Right atrium auricular region (tissue), 2 donors: ENCODE results near the gene NRG3. TPM values are rescaled to one million over a fixed set of nuclear protein-coding genes. Genes with fewer than 3 reads are reported as not detected.

Source experiments
- DNase-seq: peaks from one replicate; pipeline ENCODE4 v3.0.0-alpha.2; 2019; ENCODE audit warnings: low spot score
- H3K27ac ChIP-seq, 2 donors: fragments of 200-600 bp; sonication (generic); 1 replicate in 1 of 2; 2 replicates in 1 of 2; pipeline ENCODE4 v1.5.1; 2016 to 2019
- H3K27me3 ChIP-seq, 2 donors: fragments of 200-600 bp; sonication (generic); one replicate each; pipeline versions ENCODE4 v1.5.1 to v1.6.0; 2017 to 2019
- H3K36me3 ChIP-seq: fragments of 200-600 bp; sonication (generic); one replicate; pipeline ENCODE4 v1.5.1; 2016
- H3K4me1 ChIP-seq, 2 donors: fragments of 200-600 bp; sonication (generic); one replicate each; pipeline versions ENCODE4 v1.5.1 to v1.6.0; 2017 to 2019
- H3K4me3 ChIP-seq, 2 donors: fragments of 200-600 bp; sonication (generic); 1 replicate in 1 of 2; 2 replicates in 1 of 2; pipeline ENCODE4 v1.5.1; 2017 to 2019; ENCODE audit warnings: mild to moderate bottlenecking in 1 of 2, moderate library complexity in 1 of 2
- H3K9me3 ChIP-seq, 2 donors: fragments of 200-600 bp; sonication (generic); one replicate each; pipeline ENCODE4 v1.5.1; 2019
- total RNA-seq, 2 donors: library from RNA; depleted of rRNA; stranded (reverse); fragments of >200 nt; gene quantifications; one replicate each; pipeline ENCODE4 v1.1.0, GENCODE V29; 2016
- TF ChIP-seq, protein P1 (sequence below), 2 donors: fragments of 200-600 bp; sonication (generic); IDR thresholded peaks; one replicate each; pipeline ENCODE4 v1.5.1; 2019; ENCODE audit warnings: antibody characterized with exemption in 2 of 2

NRG3 gene
- total RNA-seq, 2 donors from 2014 or later = 0.70 to 1.4 TPM

DNA sequence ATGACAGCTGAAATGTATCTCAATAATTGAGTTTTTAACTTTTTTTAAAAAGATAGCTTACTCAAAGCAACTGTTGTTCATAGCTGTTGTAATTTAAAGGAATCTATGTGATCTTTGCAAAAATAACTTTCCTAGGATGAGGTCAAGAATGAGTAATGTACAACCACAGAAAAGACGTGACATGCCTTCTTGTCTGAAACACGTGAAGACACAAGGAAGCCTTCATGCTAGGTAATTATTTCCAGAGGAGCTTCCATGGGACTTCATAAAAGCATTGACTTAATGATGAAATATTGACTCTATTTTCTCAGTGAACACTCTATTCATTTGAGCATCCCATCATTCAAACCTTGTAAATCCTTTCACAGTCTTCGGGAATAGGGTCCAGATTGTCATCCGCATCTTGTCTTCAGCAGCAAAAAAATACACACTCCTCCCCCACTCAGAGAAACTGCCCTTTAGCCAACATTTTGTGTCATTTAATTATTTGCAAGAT, 528.0 kb downstream of the NRG3 start:
- TF ChIP-seq, protein P1, sequence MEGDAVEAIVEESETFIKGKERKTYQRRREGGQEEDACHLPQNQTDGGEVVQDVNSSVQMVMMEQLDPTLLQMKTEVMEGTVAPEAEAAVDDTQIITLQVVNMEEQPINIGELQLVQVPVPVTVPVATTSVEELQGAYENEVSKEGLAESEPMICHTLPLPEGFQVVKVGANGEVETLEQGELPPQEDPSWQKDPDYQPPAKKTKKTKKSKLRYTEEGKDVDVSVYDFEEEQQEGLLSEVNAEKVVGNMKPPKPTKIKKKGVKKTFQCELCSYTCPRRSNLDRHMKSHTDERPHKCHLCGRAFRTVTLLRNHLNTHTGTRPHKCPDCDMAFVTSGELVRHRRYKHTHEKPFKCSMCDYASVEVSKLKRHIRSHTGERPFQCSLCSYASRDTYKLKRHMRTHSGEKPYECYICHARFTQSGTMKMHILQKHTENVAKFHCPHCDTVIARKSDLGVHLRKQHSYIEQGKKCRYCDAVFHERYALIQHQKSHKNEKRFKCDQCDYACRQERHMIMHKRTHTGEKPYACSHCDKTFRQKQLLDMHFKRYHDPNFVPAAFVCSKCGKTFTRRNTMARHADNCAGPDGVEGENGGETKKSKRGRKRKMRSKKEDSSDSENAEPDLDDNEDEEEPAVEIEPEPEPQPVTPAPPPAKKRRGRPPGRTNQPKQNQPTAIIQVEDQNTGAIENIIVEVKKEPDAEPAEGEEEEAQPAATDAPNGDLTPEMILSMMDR (IDR thresholded peaks at IDR 0.05) = no peak

GRCh38 chr10:82409671-82410070, 534.7 kb downstream of the NRG3 start:
- H3K27me3 ChIP-seq = no peaks in the 10 kb centered on the region
- H3K36me3 ChIP-seq = no peaks in the 10 kb centered on the region
- TF ChIP-seq, protein P1 (IDR thresholded peaks at IDR 0.05) = no peak
- no peak overlapping the region for H3K4me3 ChIP-seq
- no peaks in the 10 kb centered on the region for H3K4me1 ChIP-seq
- no peak for DNase-seq
- no peaks in the 10 kb centered on the region for H3K9me3 ChIP-seq
- H3K27ac ChIP-seq = no peak overlapping the region

More for the DNA sequence above, 528.0 kb downstream of the NRG3 start:
- Histone ChIP-seq H3K9me3 (no peaks in the 10 kb centered on the region), H3K4me1 (no peaks in the 10 kb centered on the region), H3K4me3 (no peak overlapping the region), H3K36me3 (no peaks in the 10 kb centered on the region), H3K27ac (no peak overlapping the region), H3K27me3 (no peaks in the 10 kb centered on the region)
- no peak for DNase-seq

- Histone ChIP-seq H3K27me3 (no peaks in the 10 kb centered on the region), H3K4me3 (no peak overlapping the region), H3K9me3 (no peaks in the 10 kb centered on the region), H3K27ac (no peak overlapping the region), H3K36me3 (no peaks in the 10 kb centered on the region), H3K4me1 (no peaks in the 10 kb centered on the region)
- no peak for DNase-seq
- TF ChIP-seq, protein P1 (IDR thresholded peaks at IDR 0.05) = no peak
Observed at GRCh38 chr10:82411416-82411815, 536.4 kb downstream of the NRG3 start.

GRCh38 chr10:82420001-82420400, 545.0 kb downstream of the NRG3 start:
- no peaks in the 10 kb centered on the region for H3K27me3 ChIP-seq
- TF ChIP-seq, protein P1 (IDR thresholded peaks at IDR 0.05) = no peak
- no peak overlapping the region for H3K4me3 ChIP-seq
- H3K27ac ChIP-seq = no peak overlapping the region
- no peaks in the 10 kb centered on the region for H3K9me3 ChIP-seq
- DNase-seq = no peak
- H3K36me3 ChIP-seq = no peaks in the 10 kb centered on the region
- H3K4me1 ChIP-seq = no peaks in the 10 kb centered on the region

GRCh38 chr10:82429302-82429701, 554.3 kb downstream of the NRG3 start:
- H3K9me3 ChIP-seq = peaks cover 5 to 29% of the 10 kb centered on the region in 2 donors
- no peak overlapping the region for H3K4me3 ChIP-seq
- H3K27ac ChIP-seq = no peak overlapping the region
- no peak for DNase-seq
- no peaks in the 10 kb centered on the region for H3K36me3 ChIP-seq
- TF ChIP-seq, protein P1 (IDR thresholded peaks at IDR 0.05) = no peak
- H3K27me3 ChIP-seq = no peaks in the 10 kb centered on the region
- no peaks in the 10 kb centered on the region for H3K4me1 ChIP-seq

GRCh38 chr10:82438277-82438676, 563.3 kb downstream of the NRG3 start:
- TF ChIP-seq, protein P1 (IDR thresholded peaks at IDR 0.05) = no peak
- DNase-seq = no peak
- H3K27ac ChIP-seq = no peak overlapping the region
- H3K9me3 ChIP-seq = peaks cover 0 to 4% of the 10 kb centered on the region in 2 donors
- H3K4me1 ChIP-seq = no peaks in the 10 kb centered on the region
- no peaks in the 10 kb centered on the region for H3K36me3 ChIP-seq
- H3K27me3 ChIP-seq = no peaks in the 10 kb centered on the region
- H3K4me3 ChIP-seq = no peak overlapping the region
